ENCODE results near the gene LAMTOR5.
"Not testable (repeated sequence)": the region's sequence is repeated elsewhere in the genome, so short reads cannot be mapped to it uniquely, and the experiment has no call there.

- not testable (repeated sequence) for TF ChIP-seq POLR2AphosphoS5 (IDR thresholded peaks at IDR 0.05); CTCF (IDR thresholded peaks at IDR 0.05 in 8 of 11, conservative IDR thresholded peaks at IDR 0.05 in 3 of 11); POLR2A (IDR thresholded peaks at IDR 0.05)
These were observed 32.4 kb upstream of the LAMTOR5 start for GRCh38 chr1:110439873-110440272.
